Thoracic aorta (tissue), 2 donors: ENCODE measurements around the gene NARF. TPM values are rescaled to one million over a fixed set of nuclear protein-coding genes. Genes with fewer than 3 reads are reported as not detected.
"Not testable (repeated sequence)": the region's sequence is repeated elsewhere in the genome, so short reads cannot be mapped to it uniquely, and the experiment has no call there.

Experiments
- ATAC-seq: fragments of 150-250 bp; one replicate; pipeline ENCODE4 v1.8.0; 2017; ENCODE audit warnings: low read depth; ENCODE audit not compliant: insufficient number of reproducible peaks, low FRiP score
- DNase-seq: peaks from one replicate; pipeline ENCODE4 v3.0.0-alpha.2; 2020; ENCODE audit warnings: low spot score
- H3K27ac ChIP-seq, 2 donors: fragments of 200-600 bp; sonication (generic); 1 replicate in 1 of 2; 2 replicates in 1 of 2; pipeline ENCODE4 v1.5.1; 2016; ENCODE audit warnings: mild to moderate bottlenecking in 2 of 2, moderate library complexity in 2 of 2
- H3K27me3 ChIP-seq: fragments of 200-600 bp; sonication (generic); replicated peaks from 2 replicates; pipeline ENCODE4 v1.6.0; 2016; ENCODE audit warnings: mild to moderate bottlenecking; ENCODE audit not compliant: insufficient read depth
- H3K36me3 ChIP-seq: fragments of 200-600 bp; sonication (generic); one replicate; pipeline ENCODE4 v1.5.1; 2016
- H3K4me1 ChIP-seq, 2 donors: fragments of 200-600 bp; sonication (generic); 1 replicate in 1 of 2; 2 replicates in 1 of 2; pipeline versions ENCODE4 v1.5.1 to v1.6.0; 2016; ENCODE audit warnings: low read depth in 2 of 2, mild to moderate bottlenecking in 1 of 2; ENCODE audit not compliant: control insufficient read depth in 1 of 2
- H3K4me3 ChIP-seq: fragments of 200-600 bp; sonication (generic); 2 replicates; pipeline ENCODE4 v1.5.1; 2016; ENCODE audit warnings: mild to moderate bottlenecking
- H3K9me3 ChIP-seq: fragments of 200-600 bp; sonication (generic); 2 replicates; pipeline ENCODE4 v1.5.1; 2016
- CTCF ChIP-seq: fragments of 200-600 bp; sonication (generic); IDR thresholded peaks from one replicate; pipeline ENCODE4 v1.5.1; 2019; ENCODE audit warnings: antibody characterized with exemption
- total RNA-seq, 2 donors: library from RNA; depleted of rRNA; stranded (reverse); fragments of >200 nt; gene quantifications; one replicate each; pipeline versions ENCODE4 v1.1.0 to v1.2.3, GENCODE V29; 2016

The NARF gene
- total RNA-seq, 2 donors from 2014 or later = 77.0 to 86.8 TPM

GRCh38 chr17:82503728-82504308 lies 45.3 kb downstream of the NARF start:
- Histone ChIP-seq H3K9me3 (no peaks in the 10 kb centered on the region), H3K27me3 (no peaks in the 10 kb centered on the region), H3K4me3 (no peak overlapping the region), H3K4me1 (peaks cover 0 to 9% of the 10 kb centered on the region in 2 donors), H3K27ac (no peak overlapping the region), H3K36me3 (no peaks in the 10 kb centered on the region)
- TF ChIP-seq CTCF = no peak
- ATAC-seq (no peak), DNase-seq (no peak)

DNA sequence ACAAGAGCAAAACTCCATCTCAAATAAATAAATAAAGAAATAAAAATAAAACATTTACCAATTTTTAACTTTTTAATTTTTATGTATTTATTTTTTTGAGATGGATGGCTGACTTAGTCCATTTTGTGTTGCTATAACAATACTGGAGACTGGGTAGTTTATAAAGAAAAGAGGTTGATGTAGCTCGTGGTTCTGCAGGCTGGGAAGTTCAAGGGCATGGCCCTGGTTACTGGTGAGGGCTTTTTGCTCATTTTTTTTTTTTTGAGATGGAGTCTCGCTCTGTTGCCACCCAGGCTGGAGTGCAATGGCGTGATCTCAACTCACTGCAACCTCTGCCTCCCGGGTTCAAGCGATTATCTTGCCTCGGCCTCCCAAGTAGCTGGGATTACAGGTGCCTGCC lies 46.8 kb downstream of the NARF start:
- no peaks in the 10 kb centered on the region for H3K27me3 ChIP-seq
- DNase-seq = no peak
- H3K36me3 ChIP-seq = no peaks in the 10 kb centered on the region
- no peak for ATAC-seq
- no peak overlapping the region for H3K4me3 ChIP-seq
- no peak overlapping the region for H3K27ac ChIP-seq
- H3K9me3 ChIP-seq = no peaks in the 10 kb centered on the region
- peaks cover 0 to 9% of the 10 kb centered on the region in 2 donors for H3K4me1 ChIP-seq
- TF ChIP-seq CTCF = no peak

- H3K4me3 ChIP-seq, DNase-seq, ATAC-seq, H3K27me3 ChIP-seq, H3K9me3 ChIP-seq, H3K36me3 ChIP-seq, H3K4me1 ChIP-seq, H3K27ac ChIP-seq: not testable (repeated sequence)
Observed at GRCh38 chr17:82506402-82506801, 47.9 kb downstream of the NARF start.

DNA sequence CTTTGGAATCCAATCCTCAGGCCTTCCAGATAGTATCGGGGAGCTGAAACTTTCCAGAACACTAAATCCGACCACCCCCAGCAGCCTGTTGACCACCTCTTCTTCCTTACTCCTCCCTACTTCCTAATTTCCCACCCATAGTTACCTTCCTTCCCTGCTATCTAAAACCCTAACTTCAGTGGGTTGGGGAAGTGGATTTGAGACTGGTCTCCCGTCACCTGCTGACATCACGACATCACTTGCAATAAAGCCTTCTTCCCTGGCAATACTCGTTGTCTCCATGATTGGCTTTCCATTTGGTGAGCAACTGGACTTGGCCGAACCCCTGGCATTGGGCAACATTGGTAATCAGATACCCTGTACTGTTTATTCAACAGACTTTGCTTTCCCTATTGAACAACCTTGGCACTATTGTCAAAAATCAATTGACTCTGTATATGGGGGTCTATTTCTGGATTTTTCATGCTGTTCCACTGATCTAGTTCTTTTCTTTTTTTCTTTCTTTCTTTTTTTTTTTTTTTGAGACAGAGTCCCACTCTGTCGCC lies 49.2 kb downstream of the NARF start:
- Histone ChIP-seq H3K36me3 (no peaks in the 10 kb centered on the region), H3K27me3 (no peaks in the 10 kb centered on the region), H3K27ac (no peak overlapping the region), H3K4me1 (no peaks in the 10 kb centered on the region), H3K9me3 (no peaks in the 10 kb centered on the region), H3K4me3 (no peak overlapping the region)
- ATAC-seq = no peak
- TF ChIP-seq CTCF = no peak
- DNase-seq = no peak

DNA sequence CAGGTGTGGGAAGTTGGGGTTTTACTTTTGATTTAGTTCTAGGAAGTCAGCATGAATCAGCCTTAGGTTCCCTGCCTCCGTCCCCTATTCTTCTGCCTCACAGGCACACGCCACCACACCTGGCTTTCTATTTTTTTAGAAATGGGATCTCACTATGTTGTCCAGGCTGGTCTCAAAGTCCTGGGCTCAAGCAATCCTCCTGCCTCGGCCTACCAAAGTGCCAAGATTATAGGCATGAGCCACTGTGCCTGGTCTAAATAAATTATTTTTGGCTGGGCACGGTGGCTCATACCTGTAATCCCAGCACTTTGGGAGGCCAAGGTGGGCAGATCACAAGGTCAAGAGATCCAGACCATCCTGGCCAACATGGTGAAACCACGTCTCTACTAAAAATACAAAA lies 53.1 kb downstream of the NARF start:
- H3K4me3 ChIP-seq, ATAC-seq, H3K27ac ChIP-seq, H3K36me3 ChIP-seq, H3K4me1 ChIP-seq, H3K9me3 ChIP-seq, DNase-seq, H3K27me3 ChIP-seq: not testable (repeated sequence)

GRCh38 chr17:82513864-82514263 lies 55.3 kb downstream of the NARF start:
- DNase-seq, ATAC-seq, H3K27ac ChIP-seq, H3K4me1 ChIP-seq, H3K4me3 ChIP-seq, H3K27me3 ChIP-seq, H3K9me3 ChIP-seq, H3K36me3 ChIP-seq: not testable (repeated sequence)
